ENCODE data around the gene ADGRF5.

GRCh38 chr6:46947497-46947896 is 25.8 kb upstream of the ADGRF5 start:
- TF ChIP-seq EZH2 (IDR thresholded peaks at IDR 0.05; ENCODE audit: borderline replicate concordance, low read length): no peak
- TF ChIP-seq, protein P1, sequence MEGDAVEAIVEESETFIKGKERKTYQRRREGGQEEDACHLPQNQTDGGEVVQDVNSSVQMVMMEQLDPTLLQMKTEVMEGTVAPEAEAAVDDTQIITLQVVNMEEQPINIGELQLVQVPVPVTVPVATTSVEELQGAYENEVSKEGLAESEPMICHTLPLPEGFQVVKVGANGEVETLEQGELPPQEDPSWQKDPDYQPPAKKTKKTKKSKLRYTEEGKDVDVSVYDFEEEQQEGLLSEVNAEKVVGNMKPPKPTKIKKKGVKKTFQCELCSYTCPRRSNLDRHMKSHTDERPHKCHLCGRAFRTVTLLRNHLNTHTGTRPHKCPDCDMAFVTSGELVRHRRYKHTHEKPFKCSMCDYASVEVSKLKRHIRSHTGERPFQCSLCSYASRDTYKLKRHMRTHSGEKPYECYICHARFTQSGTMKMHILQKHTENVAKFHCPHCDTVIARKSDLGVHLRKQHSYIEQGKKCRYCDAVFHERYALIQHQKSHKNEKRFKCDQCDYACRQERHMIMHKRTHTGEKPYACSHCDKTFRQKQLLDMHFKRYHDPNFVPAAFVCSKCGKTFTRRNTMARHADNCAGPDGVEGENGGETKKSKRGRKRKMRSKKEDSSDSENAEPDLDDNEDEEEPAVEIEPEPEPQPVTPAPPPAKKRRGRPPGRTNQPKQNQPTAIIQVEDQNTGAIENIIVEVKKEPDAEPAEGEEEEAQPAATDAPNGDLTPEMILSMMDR (IDR thresholded peaks at IDR 0.05; ENCODE audit: low read length): no peak
